Endometrium (tissue), 2 donors: ENCODE data around the gene OR1S2.
"Not testable (repeated sequence)": the region's sequence is repeated elsewhere in the genome, so short reads cannot be mapped to it uniquely, and the experiment has no call there.

Experiments
- FAIRE-seq: peaks from 2 replicates; lab custom pipeline; 2012; peaks lifted over from hg19 to GRCh38; lab: Jason Lieb, UNC
- donor health status: control.
- donor health status: control.

The OR1S2 gene, protein sequence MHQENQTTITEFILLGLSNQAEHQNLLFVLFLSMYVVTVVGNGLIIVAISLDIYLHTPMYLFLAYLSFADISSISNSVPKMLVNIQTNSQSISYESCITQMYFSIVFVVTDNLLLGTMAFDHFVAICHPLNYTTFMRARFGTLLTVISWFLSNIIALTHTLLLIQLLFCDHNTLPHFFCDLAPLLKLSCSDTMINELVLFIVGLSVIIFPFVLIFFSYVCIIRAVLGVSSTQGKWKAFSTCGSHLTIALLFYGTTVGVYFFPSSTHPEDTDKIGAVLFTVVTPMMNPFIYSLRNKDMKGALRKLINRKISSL

DNA sequence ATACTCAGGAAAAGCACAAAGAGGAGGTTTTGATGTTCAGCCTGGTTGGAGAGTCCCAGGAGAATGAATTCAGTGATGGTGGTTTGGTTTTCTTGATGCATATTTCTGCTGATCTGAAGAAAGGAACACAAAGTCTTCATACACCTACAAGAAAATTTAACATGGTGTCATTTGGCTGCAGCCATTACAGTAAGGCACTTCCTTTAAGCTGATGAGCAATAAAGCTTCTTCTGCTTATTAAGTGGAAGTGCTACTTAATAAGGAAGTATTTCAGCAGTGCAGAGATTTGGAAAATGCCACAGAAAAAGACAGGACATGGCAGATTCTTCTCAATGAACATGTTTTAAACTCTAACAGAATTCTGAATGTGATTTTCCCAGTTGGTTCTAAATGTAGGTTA, at the start of gene OR1S2:
OR1S2 (minus strand) TSS at position 101 of the 400 bp plus-strand sequence; CDS start at position 101, 0 bp downstream.
- no peak for FAIRE-seq

DNA sequence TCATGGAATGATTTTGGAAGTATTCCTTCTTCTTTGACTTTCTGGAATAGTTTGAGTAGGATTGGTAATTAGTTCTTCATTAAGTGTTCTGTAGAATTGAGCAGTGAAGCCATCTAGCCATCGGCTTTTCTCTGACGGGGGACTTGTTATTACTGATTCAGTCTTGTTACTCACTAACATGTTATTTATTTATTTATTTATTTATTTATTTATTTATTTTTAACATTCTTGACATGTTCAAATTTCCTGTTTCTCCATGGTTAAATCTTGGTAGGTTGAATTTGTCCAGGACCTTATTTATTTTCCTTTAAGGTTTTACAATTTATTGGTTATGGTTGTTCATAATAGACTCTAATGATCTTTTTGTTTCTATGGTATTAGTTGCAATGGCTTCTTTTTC, 40.0 kb upstream of the OR1S2 start:
- no peak for FAIRE-seq

GRCh38 chr11:58227956-58228615, 24.1 kb upstream of the OR1S2 start:
- FAIRE-seq = no peak

DNA sequence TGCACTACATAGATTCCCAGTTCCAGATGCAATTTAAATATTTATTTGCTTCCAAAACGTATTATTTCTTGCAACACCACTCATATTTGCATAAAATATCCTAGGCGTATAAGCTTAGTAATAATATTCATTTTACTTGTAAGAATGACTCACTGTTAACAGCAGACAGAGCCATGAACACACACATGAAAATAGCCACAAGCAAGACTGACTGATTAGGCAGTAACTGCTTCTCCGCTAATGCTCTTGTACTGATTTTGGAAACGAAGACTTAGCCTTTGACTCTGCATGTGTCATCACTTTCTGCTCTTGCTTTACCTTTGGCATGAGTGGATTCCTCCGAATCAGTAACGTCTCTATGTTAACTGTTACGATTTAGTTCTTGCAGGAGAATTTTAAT, 18.8 kb upstream of the OR1S2 start:
- no peak for FAIRE-seq

DNA sequence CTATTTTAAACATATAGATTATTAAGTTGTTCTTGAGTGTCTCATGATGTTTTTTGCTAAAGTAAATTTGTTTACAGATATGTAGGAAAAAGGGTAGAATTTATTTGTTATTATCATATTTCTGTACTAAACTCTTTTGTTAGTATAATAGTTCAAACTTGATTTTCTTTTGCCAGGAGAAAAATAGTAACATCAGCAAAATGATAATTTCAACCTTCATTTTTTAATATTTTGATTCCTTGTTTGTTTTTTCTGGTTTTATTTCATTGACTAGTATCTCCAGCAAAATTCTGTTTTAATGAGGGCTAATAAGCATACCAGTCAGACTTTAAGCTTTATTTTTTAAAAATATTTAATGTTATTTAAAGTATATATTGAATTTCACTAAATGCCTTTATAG, 12.5 kb upstream of the OR1S2 start:
- FAIRE-seq = peak; percentile 60

DNA sequence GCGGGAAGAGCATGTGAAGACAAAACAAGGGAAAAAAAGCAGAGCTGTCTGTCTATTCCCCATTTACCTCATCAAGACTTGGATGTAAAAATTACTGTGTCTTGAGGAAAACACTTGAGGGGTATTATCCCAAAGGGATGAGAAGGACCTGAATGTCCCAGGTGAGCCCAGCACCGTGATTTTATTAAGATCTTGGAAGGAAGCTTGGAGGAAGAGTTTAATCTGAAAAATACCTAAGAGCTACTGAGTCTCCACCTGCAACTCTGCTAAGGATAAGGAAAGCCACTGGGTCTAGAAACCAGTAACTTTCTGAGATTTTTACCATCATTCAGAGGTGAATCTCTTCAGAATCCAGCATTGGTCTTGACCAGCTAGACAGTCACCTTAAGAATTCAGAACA, 8.5 kb upstream of the OR1S2 start, which contains the start of gene OR1S1:
OR1S1 (plus strand) TSS at position 301 of the 400 bp plus-strand sequence.
- FAIRE-seq = not testable (repeated sequence)

DNA sequence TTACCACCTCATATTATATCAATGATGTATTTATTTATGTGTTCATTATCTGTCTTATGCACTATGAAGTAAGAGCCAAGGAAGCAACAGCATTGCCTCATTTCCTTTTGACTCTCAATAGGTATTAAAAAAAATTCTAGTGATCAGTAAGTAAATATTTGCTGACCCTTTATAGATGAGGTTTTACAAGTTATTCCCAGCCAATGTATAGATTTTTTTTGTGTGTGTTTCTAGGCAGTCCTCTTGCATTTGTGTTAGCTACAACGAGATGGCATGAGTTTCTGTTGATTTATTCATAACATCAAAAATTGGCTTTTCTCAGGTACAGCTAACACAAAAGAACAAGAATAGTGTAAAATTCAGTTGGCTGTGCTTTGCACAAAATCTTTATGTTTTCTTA, 4.7 kb downstream of the OR1S2 start:
- no peak for FAIRE-seq

DNA sequence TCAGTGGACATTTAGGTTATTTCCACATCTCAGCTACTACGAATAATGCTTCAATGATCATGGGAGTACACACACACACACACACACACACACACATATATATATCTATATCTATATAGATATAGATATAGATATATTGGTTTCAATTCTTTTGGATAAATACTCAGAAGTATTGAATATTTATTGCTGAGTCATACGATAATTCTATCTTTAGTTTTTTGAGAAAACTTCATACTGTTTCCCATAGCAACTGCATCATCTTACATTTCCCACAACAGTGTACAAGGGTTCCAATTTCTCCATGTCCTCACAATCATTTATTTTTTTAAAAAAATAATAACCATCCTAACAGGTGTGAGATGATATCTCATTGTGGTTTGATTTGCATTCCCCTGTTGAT, 8.0 kb downstream of the OR1S2 start:
- FAIRE-seq = no peak

- FAIRE-seq = no peak
Observed at GRCh38 chr11:58193391-58193790, 10.6 kb downstream of the OR1S2 start.

GRCh38 chr11:58192229-58192628, 11.7 kb downstream of the OR1S2 start:
- FAIRE-seq = no peak

DNA sequence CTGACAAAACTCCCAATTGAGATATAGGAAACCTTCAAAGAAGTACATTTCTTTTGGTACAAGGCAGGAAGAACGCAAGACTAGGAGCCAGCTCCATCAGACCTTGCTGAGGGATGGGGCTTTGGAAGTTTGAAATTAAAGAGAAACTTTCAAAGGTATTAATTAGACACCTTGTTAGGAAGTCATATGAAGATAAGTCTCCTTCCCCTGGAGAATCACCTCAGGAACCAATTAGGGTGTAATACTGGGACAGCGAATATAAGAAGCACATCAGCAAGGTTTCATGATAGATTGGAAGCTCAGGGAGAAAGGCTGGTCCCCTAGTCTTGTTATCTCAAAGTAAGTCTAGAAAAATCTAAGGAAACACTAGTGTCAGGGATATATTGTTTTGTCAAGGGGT, 15.2 kb downstream of the OR1S2 start, which contains the start of gene OR9Q2:
OR9Q2 (plus strand) TSS at position 301 of the 400 bp plus-strand sequence. CDS start 1,421 bp downstream, outside the sequence.
- FAIRE-seq = no peak

- no peak for FAIRE-seq
Observed at GRCh38 chr11:58186938-58187337, 17.0 kb downstream of the OR1S2 start.

- FAIRE-seq = no peak
Observed at GRCh38 chr11:58179648-58180047, 24.3 kb downstream of the OR1S2 start.

DNA sequence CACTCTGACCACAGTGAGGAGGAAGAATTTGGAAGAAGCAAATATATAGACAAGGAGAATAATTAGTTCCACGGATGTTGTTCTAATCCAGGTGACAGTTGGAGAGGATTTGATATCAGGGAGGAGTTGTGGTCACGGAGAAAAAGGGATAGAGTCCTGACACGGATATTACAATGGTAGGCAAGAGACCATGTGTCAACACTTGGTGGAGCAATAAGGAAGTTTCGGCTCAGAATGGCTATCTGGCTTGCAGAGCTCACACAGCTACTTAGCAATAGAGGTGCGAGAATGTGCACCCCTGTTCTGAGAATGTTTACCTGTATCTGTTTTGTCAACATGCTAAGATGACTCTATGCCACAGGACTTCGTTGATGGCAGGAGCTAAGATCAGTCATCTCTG, 25.5 kb downstream of the OR1S2 start:
- no peak for FAIRE-seq

- FAIRE-seq = no peak
Observed at GRCh38 chr11:58177409-58178054, 26.4 kb downstream of the OR1S2 start.

GRCh38 chr11:58165504-58166106, 38.3 kb downstream of the OR1S2 start:
- no peak for FAIRE-seq

GRCh38 chr11:58164990-58165389, 39.0 kb downstream of the OR1S2 start:
- no peak for FAIRE-seq

GRCh38 chr11:58164389-58164788, 39.6 kb downstream of the OR1S2 start:
- no peak for FAIRE-seq
